ENCODE measurements around the gene LCN6. TPM values are rescaled to one million over a fixed set of nuclear protein-coding genes. Genes with fewer than 3 reads are reported as not detected.

LCN6 gene
- total and polyA plus RNA-seq, 2 of the 13 experiments (the other 11 are each of a cell fraction or from before 2014, with no cell fraction given): not detected

DNA sequence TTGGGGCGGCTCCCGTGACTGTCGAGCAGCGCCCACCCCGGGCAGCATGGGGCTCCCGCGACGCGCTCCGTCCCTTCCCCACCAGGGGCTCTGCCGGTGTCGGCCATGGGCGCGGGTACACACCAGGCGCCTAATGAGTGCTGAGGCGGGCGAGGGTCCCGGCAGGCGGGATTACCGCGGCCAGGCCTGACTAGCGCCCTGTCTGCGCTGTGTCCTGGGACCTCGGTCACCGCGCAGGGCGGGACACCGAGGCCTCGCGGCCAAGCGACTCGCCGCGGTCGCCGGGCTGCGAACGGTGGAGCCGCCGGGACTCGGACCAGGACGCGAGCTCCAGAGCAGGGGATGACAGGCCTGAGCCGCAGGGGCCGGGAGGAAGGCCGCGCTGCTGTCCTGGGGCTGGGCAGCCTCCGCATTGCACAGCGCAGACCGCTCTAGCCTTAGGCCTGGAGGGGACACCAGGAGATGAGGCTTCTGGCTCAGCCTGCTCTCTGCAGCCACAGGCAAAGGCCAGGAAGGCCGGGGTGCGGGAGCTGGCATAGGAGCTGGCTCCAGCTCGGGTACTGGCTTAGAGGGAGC is 19.7 kb downstream of the LCN6 start (continued):
- TF ChIP-seq, protein P1, sequence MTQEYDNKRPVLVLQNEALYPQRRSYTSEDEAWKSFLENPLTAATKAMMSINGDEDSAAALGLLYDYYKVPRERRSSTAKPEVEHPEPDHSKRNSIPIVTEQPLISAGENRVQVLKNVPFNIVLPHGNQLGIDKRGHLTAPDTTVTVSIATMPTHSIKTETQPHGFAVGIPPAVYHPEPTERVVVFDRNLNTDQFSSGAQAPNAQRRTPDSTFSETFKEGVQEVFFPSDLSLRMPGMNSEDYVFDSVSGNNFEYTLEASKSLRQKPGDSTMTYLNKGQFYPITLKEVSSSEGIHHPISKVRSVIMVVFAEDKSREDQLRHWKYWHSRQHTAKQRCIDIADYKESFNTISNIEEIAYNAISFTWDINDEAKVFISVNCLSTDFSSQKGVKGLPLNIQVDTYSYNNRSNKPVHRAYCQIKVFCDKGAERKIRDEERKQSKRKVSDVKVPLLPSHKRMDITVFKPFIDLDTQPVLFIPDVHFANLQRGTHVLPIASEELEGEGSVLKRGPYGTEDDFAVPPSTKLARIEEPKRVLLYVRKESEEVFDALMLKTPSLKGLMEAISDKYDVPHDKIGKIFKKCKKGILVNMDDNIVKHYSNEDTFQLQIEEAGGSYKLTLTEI (CRISPR knock-in tag; conservative IDR thresholded peaks at IDR 0.05): no peak
- no peak for TF ChIP-seq RORA (CRISPR knock-in tag; IDR thresholded peaks at IDR 0.05)
- no peak for TF ChIP-seq PHF20 (CRISPR knock-in tag; IDR thresholded peaks at IDR 0.05)
- TF ChIP-seq TP53 (CRISPR knock-in tag; conservative IDR thresholded peaks at IDR 0.05): no peak
- TF ChIP-seq KDM5B (CRISPR knock-in tag; IDR thresholded peaks at IDR 0.05; ENCODE audit: borderline replicate concordance): 0 out of 2 replicates have a peak, but pooled peaks have one; percentile 30
- TF ChIP-seq MTF2 (CRISPR knock-in tag; IDR thresholded peaks at IDR 0.05; ENCODE audit: borderline replicate concordance): peak; percentile 92
- no peak for TF ChIP-seq ZNF652 (CRISPR knock-in tag; IDR thresholded peaks at IDR 0.05; ENCODE audit: borderline replicate concordance, low read depth)
- TF ChIP-seq ZNF782 (CRISPR knock-in tag; IDR thresholded peaks at IDR 0.05; ENCODE audit: borderline replicate concordance): 0 out of 2 replicates have a peak, but pooled peaks have one; percentile 14
- TF ChIP-seq, protein P2, sequence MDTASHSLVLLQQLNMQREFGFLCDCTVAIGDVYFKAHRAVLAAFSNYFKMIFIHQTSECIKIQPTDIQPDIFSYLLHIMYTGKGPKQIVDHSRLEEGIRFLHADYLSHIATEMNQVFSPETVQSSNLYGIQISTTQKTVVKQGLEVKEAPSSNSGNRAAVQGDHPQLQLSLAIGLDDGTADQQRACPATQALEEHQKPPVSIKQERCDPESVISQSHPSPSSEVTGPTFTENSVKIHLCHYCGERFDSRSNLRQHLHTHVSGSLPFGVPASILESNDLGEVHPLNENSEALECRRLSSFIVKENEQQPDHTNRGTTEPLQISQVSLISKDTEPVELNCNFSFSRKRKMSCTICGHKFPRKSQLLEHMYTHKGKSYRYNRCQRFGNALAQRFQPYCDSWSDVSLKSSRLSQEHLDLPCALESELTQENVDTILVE (CRISPR knock-in tag; IDR thresholded peaks at IDR 0.05): no peak
- no peak; the same call in 1 of the 2 replicates for TF ChIP-seq MED13 (CRISPR knock-in tag; IDR thresholded peaks at IDR 0.05)
- no peak for TF ChIP-seq RCOR2 (CRISPR knock-in tag; IDR thresholded peaks at IDR 0.05)
- TF ChIP-seq, protein P3, sequence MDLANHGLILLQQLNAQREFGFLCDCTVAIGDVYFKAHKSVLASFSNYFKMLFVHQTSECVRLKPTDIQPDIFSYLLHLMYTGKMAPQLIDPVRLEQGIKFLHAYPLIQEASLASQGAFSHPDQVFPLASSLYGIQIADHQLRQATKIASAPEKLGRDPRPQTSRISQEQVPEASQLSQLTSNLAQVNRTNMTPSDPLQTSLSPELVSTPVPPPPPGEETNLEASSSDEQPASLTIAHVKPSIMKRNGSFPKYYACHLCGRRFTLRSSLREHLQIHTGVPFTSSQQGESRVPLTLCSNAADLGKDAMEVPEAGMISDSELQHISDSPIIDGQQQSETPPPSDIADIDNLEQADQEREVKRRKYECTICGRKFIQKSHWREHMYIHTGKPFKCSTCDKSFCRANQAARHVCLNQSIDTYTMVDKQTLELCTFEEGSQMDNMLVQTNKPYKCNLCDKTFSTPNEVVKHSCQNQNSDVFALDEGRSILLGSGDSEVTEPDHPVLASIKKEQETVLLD (CRISPR knock-in tag; IDR thresholded peaks at IDR 0.05; ENCODE audit: low read depth): no peak
- peak; percentile 11; the same call in 1 of the 2 replicates for TF ChIP-seq FOXK1 (CRISPR knock-in tag; IDR thresholded peaks at IDR 0.05; ENCODE audit: borderline replicate concordance, low read depth)
- TF ChIP-seq, protein P4, sequence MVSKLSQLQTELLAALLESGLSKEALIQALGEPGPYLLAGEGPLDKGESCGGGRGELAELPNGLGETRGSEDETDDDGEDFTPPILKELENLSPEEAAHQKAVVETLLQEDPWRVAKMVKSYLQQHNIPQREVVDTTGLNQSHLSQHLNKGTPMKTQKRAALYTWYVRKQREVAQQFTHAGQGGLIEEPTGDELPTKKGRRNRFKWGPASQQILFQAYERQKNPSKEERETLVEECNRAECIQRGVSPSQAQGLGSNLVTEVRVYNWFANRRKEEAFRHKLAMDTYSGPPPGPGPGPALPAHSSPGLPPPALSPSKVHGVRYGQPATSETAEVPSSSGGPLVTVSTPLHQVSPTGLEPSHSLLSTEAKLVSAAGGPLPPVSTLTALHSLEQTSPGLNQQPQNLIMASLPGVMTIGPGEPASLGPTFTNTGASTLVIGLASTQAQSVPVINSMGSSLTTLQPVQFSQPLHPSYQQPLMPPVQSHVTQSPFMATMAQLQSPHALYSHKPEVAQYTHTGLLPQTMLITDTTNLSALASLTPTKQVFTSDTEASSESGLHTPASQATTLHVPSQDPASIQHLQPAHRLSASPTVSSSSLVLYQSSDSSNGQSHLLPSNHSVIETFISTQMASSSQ (IDR thresholded peaks at IDR 0.05; ENCODE audit: low read depth): no peak
- TF ChIP-seq, protein P4 (CRISPR knock-in tag; IDR thresholded peaks at IDR 0.05; ENCODE audit: borderline replicate concordance): peak; percentile 5; the same call in 1 of the 2 replicates
- 0 out of 2 replicates have a peak, but pooled peaks have one; percentile 2 for TF ChIP-seq MYC (CRISPR knock-in tag; IDR thresholded peaks at IDR 0.05; ENCODE audit: borderline replicate concordance)
- TF ChIP-seq ZNF776 (CRISPR knock-in tag; IDR thresholded peaks at IDR 0.05): 0 out of 2 replicates have a peak, but pooled peaks have one; percentile 12
- no peak for TF ChIP-seq GFI1 (CRISPR knock-in tag; IDR thresholded peaks at IDR 0.05; ENCODE audit: borderline replicate concordance)
- TF ChIP-seq KLF15 (CRISPR knock-in tag; IDR thresholded peaks at IDR 0.05; ENCODE audit: borderline replicate concordance): no peak
- TF ChIP-seq IKZF1 (IDR thresholded peaks at IDR 0.05): no peak
- TF ChIP-seq HOXD1 (CRISPR knock-in tag; IDR thresholded peaks at IDR 0.05): no peak
- no peak for TF ChIP-seq POLR2A (IDR thresholded peaks at IDR 0.05; ENCODE audit: insufficient read depth in 1 of 2, low read depth in 2 of 2, low read length in 2 of 2)
- TF ChIP-seq JDP2 (CRISPR knock-in tag; IDR thresholded peaks at IDR 0.05; ENCODE audit: borderline replicate concordance): no peak
